GM21515 (cell line): ENCODE data around the gene GARIN5B.
"Not testable (repeated sequence)": the region's sequence is repeated elsewhere in the genome, so short reads cannot be mapped to it uniquely, and the experiment has no call there.

Experiments
- ATAC-seq: cut with Tn5 transposase; IDR thresholded peaks from one replicate; pipeline ENCODE4 v1.9.1; 2021; ENCODE audit not compliant: unreplicated experiment

Gene GARIN5B

DNA sequence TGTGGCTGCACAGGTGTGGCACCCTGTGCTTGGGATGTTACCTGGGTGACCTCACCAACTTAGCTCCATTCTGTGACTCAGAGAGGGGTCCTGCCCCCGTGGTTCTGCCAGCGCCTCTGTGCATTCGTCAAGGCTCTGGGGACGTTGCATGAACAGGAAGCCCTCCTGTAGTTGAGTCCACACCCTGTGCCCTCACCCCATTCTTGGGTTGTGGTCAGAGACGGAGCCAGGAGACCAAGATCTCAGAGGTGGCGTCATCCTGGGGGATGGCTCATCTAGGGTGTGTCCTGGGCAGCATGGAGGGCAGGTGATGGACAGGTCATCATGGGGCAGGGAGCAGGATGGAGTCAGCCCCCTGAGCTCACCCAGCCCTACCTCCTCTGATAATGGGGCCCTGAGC, 11.0 kb downstream of the GARIN5B start:
- no peak for ATAC-seq

DNA sequence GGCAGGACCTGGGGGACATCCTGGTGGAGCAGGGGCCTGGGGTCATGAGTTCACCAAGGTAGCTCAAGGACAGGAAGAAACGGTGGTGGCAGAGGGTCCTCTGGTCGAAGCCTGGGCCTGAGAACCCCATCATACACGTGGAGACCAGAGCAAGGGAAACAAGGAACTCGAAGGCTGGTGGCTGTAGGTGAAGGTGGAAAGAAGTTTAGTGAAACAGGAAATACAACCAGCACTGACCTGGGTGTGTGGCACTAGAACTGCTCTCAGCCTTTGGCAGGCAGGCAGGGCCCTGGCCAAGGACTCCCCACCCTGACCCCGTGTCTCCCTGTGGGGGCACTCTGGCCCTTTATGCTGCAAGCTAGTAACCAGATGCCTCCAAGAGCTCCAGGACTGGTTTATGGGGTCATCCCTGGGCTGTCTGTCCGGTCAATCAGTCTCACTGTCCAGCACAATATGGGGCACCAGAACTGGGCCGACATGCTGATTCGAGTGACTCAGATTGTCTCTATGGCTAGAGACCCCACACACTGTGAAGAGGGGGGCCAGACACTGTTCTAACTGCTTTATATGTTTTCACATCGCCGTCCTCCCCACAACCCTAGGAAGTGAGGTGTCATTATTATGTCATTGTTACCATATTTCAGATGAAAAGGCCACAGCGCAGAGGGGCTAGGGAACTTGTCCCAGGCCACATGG, 12.3 kb downstream of the GARIN5B start:
- ATAC-seq = no peak

DNA sequence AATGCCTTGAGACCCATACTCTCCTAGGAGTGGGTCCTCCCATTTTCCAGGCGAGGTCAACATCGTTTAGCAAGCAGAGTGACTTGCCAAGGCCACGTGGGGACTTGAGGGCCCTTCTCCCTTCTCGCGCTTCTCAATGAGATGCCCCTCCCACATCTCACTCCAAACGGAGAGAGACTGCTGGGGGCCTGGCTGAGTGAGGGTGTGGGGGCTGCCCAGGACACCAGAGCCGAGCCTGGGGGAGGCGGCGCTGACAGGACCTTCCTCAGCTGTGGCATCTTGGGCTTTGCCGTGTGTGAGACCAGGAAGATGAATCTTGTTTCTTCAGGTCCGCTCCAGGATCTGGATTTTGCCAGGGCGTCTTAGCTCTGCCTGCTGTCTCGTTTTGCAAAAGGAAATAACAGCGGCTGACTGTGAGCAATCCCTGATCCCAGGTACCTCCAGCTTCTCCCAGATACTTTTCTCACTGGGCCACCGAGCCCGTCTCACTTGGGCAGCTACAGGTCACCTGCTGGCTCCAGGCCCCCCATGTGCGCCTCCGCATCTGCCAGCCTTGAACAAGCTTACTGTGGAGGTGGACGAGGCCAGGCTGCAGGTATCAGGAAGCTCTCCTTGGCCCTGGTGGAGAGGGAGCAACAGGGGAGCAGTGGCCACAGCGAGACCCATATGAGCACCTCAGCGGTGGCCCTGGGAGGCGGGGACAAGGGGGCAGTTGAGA, 14.6 kb downstream of the GARIN5B start:
- ATAC-seq = no peak

DNA sequence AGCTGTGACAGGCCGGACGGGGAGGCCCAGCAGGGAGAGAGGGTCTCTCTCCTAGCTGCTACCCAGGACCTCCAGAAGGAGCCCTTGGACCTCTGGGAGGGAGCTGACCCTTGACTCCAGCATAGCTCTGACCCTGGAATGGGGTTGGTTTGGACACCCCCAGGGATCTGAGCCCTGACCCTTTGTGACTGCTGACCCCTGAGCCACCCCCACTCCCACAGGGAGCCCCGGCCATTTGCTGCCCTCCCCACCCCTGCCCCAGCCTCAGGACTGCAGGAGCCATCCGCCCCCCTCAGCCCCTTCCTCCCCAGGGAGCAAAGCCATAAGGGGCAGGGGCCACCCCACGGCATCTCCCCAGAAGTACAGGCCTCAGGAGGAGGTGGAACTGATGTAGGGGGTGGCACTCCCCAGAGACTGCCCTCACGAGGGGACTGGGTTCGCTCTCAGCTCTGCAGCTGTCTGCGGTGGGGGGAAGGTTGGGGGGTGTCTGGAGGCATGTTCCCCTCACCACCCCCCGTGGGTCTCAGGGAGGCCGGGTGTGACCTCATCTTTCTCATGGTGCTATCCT, 15.5 kb downstream of the GARIN5B start:
- no peak for ATAC-seq

DNA sequence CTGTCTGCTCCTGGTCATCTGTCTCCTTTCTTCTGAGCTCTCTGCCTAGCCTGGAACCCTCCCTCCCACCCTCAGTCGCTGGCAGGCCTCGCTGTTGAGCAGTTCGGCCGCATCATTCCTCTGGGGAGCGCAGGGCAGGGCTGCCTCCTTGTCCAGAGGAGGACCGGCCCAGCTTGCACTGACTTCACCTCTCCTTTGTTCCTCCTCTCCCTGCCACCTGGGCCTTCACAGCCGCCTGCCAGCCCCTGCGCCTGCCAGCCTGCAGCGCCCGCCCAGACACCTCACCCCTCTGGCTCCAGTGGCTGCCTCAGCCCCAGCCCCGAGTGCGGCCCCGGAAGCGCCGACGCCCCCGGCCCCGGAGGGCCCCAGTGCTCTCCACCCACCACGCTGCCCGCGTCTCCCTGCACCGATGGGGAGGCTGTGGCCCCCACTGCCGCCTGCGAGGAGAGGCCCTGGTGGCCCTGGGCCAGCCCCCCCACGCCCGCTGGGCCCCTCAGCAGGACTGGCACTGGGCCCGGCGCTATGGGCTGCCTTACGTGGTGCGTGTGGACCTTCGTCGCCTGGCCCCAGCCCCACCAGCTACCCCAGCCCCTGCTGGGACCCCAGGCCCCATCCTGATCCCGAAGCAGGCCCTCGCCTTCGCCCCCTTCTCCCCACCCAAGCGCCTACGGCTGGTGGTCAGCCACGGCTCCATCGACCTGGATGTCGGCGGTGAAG, 16.2 kb downstream of the GARIN5B start:
- no peak for ATAC-seq

DNA sequence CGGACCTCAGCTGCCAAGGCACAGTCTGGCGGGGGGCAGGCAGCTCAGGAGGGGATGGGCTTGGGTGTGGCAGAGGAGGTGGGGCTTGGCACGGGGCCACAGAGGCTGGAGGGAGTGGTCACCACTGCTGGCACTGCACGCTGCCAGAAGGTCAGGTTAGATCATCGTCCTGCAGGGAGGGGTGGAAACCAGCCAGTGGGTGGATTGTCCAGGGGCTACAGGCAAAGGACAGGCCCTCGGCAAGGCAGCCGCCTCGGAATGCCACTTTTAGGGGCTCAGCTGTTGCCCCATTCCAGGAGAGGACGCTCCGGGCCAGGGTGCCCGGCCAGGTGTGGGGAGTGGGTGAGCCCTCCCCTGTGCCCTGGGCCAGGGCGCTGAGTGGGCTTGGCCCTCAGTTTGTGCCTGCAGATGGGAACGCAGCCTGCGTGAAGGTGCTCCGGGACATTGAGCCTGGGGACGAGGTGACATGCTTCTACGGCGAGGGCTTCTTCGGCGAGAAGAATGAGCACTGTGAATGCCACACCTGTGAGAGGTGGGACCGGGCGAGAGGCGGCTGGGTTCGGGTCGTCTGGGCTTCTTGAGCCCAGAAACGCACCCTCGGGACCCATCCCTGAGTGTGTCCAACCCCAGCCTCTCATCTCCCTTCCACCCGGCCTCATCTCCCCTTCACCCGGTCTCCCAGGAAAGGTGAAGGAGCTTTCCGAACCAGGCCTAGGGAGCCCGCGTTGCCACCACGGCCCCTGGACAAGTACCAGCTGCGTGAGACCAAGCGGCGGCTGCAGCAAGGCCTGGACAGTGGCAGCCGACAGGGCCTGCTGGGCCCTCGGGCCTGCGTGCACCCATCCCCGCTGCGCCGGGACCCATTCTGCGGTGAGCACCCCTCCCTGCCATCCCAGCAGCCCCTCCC, 17.0 kb downstream of the GARIN5B start:
- no peak for ATAC-seq

DNA sequence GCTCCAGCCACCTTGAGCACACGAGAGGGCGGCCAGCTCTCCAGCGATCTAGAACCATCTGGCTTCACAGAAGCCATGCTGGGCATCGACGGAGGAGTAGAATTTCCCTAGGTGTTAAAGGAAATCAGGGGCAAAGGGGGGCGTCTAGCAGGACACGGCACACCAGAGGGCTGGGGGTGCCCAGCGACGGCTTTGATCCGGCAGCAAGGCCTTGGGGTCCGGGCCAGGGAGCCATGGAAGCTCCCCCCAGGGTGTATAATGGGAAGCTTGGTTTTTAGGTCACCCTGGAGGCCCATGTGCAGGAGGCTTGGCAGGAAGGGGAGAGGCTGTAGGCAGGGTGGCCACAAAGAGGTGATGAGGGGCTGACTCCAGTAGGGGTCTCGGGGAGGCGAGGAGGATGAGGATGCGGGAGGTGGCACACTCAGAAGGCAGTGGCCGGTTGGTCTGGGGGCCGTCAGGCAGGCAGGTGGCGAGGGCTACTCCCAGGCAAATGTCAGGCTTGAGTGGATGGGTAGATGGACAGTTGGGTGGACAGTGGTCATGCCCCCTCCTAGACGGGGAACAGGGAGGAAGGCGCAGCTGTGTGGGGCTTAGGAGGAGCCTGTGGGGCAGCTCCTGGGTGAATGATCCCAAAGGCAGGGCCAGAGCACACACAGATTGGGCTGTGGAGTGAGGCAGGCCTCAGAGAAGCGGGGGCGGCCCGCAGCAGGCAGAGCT, 17.8 kb downstream of the GARIN5B start:
- ATAC-seq = no peak

DNA sequence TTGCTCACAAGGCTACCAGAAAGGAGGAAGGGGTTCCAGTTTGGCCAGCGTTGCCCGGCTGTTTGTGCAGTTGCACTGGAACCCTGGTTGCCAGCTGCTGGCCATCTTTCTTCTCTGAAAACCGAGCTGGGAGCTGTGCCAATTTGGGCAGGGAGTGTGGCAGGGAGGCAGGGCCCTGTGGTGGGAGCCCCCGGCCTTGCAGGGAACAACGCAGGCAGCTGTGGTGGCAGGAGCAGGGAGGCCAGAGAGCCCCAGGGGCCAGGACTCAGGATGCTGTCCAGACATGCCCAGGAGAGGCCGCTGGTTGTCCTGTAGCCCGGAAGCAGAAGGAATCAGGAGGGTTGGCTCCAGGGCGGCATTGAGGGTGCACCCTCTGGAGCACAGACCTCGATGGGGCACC, 18.6 kb downstream of the GARIN5B start:
- ATAC-seq = no peak

DNA sequence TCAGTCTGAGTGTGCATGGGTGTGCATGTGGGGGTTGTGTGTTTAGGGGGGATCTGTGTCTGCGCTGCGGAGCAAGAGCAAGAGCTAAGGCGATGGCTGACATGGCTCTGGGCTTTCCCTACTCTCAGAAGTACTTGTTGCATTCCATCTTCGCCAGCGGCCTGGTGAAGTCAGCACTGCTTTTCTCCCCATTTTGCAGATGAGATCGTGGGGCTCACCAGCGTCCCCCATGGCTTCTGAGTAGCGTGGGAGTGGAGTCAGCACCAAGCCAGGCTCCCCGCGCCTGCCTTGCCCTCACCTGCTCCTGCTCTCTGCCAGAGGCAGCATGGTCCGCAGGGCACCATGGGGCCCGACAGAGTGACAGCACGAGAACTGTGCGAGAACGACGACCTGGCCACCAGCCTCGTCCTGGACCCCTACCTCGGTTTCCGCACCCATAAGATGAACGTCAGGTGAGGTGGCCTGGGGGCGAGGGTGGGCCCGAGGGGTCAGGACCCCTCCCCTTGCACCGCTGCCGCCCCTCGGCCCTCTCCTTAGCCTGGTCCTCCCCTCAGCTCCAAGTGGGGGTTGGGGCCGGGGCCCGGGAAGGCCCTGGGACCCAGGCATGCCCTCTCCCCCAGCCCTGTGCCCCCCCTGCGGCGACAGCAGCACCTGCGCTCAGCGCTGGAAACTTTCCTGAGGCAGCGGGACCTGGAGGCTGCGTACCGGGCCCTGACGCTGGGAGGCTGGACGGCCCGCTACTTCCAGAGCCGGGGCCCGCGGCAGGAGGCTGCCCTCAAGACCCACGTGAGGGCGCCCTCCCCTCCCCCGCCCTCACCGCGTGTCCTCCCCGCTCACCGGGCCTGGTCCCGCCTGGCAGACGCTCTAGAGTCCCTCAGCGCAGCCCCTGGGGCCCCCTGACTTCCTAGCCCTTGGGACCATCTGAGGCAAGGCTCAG, 21.2 kb downstream of the GARIN5B start:
- no peak for ATAC-seq

DNA sequence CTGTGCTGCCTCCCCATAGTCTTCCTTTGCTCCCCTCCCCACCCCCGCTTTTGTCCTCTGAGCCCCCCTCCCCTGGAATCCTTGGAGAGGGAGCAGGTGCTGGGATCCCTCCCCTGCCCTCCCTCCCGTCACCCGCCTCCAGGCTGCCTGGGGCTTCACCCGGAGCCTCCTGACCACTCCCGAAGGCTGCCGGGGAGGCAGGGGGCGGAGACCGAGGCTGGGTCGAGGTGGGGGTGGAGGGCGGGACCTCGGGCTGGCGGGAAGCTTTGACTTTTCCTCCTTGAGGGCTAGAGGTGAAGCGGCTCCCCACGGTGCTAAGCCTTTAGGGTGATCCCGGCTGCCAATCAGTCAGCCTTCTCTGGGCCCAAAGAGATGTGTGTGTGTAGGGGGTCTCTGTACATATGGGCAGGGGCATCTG, 21.9 kb downstream of the GARIN5B start:
- ATAC-seq = no peak

DNA sequence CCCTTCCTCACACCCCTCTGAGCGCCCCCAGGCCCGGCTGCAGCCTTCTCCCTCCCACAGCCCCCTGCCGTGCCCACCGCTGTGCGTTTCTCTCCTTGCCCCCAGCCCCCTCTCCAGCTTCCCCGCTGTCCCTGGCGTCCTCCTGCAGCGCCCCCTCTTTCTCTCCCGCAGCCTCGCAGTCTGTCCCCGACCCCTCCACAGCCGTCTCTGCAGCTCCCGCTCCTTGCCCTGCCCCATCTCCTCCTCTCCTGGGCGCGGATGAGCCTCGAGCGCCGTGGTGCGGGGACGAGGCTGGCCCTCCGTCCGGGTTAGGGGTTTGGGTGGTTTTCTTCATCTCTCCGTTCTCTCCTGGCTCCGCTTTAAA, 22.3 kb downstream of the GARIN5B start:
- ATAC-seq = no peak

DNA sequence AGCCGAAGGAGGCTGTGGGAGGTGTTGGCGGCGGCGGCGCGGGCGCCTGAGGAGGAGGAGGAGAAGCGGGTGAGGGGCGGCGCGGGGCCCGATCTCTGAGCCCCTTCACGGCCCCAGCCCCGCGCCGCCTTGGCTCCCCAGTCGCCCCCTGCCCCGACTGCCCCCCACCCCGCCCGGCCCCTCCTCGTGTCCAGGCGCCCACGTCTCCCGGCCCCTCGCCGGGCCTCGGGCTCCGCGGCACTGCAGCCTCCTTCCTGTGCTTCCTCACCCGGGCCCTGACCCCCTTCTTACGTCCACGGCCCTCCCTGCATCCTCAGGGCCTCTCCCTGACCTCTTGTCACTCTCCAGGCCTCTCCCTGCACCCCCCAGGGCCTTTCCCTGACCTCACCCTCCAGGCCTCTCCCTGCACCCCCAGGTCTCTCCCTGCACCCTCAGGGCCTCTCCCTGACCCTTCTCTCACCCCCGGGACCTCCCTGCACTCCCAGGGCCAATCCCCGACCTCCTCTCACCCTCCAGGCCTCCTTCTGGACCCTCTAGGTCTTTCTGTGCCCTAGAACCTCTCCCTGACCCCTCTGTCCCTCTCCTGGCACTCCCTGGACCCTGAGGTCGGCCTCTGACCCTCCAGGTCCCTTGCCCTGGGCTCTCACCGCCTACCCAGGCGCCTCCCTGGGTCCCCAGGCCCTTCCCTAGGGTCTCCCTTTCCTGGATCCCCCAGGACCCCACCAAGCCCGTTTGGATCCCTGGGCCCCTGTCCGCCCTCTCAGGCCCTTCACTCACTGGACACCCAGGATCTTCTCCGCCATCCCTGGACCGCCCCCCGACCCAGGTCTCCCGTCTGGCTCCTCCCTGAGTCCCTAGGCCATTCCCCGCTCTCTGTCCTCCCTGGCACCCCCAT, 22.9 kb downstream of the GARIN5B start:
- no peak for ATAC-seq

DNA sequence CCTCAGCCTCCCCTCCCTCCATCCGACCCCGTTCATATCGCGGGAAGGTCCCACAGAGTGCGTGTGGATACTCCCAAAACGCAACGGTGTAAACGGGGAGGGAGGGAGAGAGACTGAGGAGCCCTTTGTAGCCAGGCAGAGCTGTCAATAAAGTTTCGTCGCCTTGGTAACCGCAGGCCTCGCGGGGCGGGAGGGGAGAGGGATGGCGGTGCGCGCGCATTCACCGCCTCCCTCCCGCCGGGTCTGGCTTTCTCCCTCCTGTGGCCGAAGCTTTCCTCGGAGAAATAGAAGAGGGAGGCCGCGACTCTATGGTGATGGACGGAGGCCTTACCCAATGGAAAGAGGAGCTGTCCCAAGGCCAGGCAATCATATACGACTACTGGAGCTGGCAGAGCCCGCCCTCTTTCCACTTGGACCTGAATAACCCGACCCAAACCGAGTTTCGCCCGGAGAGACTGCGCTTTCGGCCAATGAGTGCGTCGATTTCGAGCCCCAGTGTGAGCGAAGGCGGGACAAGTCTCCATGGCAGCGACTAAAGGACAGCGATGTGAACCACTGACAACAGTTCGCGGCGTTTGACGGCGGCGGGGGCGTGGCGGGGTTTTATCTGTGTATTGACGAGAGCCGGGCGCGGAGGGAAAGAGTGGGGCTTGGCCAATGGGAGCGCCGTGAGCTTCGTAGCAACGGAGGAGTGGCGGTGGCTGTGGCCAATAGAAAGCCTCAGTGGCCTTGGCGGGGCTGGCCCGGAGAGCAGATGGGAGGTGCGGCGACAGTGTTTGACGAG, 23.8 kb downstream of the GARIN5B start, which contains the start of gene KMT5C:
TSS of gene KMT5C (plus strand) at position 772 of the 784 bp plus-strand sequence. CDS start 2,061 bp downstream, outside the sequence.
- ATAC-seq = peak; percentile 83

DNA sequence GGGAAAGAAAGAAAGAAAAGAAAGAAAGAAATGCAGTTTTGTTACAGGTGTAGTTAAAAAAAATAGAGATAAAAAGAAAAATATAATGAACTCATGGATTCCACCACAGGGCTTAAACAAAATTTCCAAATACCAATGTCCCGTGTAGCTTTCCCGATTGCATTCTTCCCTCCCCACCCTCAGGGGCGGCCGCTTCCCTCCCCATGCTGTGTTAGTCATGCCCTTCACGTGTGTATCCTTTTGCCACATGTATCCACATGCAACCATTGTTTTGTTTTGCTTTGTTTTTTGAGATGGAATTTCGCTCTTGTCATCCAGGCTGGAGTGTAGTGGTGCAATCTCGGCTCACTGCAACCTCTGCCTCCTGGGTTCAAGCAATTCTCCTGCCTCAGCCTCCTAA, 27.0 kb downstream of the GARIN5B start:
- no peak for ATAC-seq

DNA sequence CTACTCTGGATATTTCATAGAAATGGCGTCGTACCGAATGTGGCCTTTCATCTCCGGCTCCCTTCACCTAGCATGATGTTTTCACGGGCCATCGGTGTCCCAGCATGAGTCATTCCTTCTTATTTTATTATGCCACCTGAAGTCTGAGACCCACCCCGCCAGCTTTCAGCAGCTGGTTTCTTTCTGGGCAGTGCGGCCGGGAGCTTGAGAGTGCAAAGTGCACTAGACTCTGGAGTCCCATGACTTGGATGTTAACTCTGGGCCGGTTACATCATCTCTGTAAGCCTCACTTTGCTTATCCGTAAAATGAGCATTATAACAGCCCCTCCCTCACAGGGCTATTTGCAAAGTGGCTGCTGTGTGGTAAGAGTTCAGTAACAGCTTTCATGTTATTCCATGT, 29.2 kb downstream of the GARIN5B start:
- no peak for ATAC-seq

DNA sequence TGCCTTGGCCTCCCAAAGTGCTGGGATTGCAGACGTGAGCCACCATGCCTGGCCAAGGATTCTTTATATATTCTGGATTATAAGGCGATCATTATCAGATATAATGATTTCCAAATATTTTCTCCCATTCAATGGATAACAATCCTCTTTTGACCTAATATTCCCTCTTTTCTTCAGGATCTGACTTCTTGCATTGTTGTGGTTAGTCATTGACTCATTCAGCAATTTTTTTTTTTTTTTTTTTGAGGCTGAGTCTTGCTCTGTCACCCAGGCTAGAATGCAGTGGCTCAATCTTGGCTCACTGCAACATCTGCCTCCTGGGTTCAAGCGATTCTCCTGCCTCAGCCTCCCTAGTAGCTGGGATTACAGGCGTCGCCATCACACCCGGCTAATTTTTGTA, 33.3 kb downstream of the GARIN5B start:
- not testable (repeated sequence) for ATAC-seq

DNA sequence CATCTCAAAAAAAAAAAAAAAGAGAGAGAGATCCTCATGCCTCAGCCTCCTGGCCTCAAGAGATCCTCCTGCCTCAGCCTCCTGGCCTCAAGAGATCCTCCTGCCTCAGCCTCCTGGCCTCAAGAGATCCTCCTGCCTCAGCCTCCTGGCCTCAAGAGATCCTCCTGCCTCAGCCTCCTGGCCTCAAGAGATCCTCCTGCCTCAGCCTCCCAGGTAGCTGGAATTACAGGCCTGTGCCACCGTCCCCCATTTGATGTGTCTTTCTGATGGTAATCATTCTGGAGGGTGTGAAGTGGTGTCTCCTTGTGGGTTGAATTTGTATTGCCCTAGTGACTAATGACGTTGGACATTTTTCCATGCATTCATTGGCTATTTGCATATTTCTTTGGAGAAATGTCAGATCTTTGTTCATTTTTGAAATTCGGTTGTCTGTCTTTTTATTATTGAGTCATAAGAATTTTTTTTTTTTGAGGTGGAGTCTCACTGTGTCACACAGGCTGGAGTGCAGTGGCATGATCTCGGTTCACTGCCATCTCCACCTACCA, 34.2 kb downstream of the GARIN5B start:
- not testable (repeated sequence) for ATAC-seq
